ENCODE measurements around the gene PPP4R2. TPM values are rescaled to one million over a fixed set of nuclear protein-coding genes. Genes with fewer than 3 reads are reported as not detected.

Gene PPP4R2
- total RNA-seq, result 23.0 and 33.5 TPM in 2 replicates

DNA sequence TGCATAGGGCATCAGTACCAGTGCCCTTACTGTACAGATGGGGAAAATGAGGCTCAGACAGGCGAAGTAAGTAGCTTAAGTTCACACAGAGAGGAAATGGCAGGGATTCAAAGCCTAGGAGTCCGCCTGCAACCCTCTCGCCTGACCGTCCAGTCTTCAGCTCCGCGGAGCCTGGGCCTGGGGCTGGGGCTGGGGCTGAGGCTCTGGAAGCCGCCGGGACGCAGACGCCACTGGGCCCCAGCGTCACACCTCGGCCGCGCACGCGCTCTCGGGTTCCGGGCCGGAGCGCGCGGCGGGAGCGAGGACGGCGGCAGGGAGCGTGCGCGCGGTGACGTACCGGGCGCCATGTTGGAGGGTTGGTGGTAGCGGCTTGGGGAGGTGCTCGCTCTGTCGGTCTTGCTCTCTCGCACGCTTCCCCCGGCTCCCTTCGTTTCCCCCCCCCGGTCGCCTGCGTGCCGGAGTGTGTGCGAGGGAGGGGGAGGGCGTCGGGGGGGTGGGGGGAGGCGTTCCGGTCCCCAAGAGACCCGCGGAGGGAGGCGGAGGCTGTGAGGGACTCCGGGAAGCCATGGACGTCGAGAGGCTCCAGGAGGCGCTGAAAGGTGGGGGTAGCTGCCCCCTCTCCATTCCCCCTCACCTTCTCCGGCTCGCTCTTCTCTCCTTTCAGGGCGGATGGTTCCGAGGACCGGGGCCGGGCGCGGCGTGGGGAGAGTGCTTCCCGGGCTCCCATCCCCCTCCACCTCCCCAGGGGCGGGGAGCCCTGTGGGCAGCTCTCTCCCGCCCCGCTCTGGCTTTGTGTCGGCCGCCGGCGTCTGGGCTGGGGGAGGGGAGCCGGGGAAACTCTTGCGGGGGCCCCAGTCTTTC is at the start of gene PPP4R2:
PPP4R2 (plus strand) TSS at position 339 of the 861 bp plus-strand sequence; CDS start at position 566, 227 bp downstream.

DNA sequence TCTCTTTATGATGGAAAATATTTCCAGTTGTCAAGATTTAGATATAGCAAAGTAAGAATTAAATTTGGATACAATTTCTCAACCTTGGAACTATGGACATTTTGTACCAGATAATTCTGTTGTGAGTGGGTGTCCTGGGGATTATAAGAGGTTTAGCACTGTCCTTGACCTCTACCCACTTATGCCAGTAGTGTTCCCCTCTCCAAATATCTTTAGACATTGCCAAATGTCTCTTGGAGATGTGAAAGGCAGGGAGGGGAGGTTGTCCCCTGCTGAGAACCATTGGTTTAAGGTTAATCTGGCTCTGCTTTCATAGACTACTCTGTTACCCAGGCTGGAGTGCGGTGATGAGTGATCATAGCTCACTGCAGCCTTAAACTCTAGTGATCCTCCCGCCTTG is 64.8 kb downstream of the PPP4R2 start, which contains the start of gene EBLN2:
EBLN2 (plus strand) TSS at position 244 of the 400 bp plus-strand sequence. CDS start 423 bp downstream, outside the sequence.

Other genes starting within 250 kb of the PPP4R2 start
- 11.7 and 12.4 TPM in 2 replicates for gene SHQ1, start 148.4 kb upstream of the PPP4R2 start, total RNA-seq
- gene GXYLT2, start 108.8 kb upstream of the PPP4R2 start, total RNA-seq, result 5.5 and 10.7 TPM in 2 replicates
- gene EBLN2, start 64.8 kb downstream of the PPP4R2 start, total RNA-seq, result 0.51 and 1.2 TPM in 2 replicates